Esophagus muscularis mucosa (tissue), 3 donors: ENCODE data around the gene ANKRD39.

Source experiments
- CTCF ChIP-seq, 3 experiments: fragments of 200-600 bp in 2 of 3; fragments of 450-650 bp in 1 of 3; sonication (generic) in 2 of 3; IDR thresholded peaks; one replicate each; pipeline ENCODE4 v1.5.1; 2017 to 2019; ENCODE audit warnings: antibody characterized with exemption in 3 of 3, mild to moderate bottlenecking in 2 of 3, moderate library complexity in 1 of 3
- POLR2AphosphoS5 ChIP-seq, 2 donors: sonication (generic); formaldehyde crosslinking; IDR thresholded peaks; one replicate each; pipeline ENCODE4 v1.6.1; 2017; ENCODE audit warnings: antibody characterized with exemption in 2 of 2

GRCh38 chr2:96876269-96877041, 18.6 kb upstream of the ANKRD39 start:
- TF ChIP-seq CTCF (IDR thresholded peaks at IDR 0.05): no peak
- TF ChIP-seq POLR2AphosphoS5 (IDR thresholded peaks at IDR 0.05): no peak
